AG10803 (cell line): ENCODE results near the gene DIAPH1.

Source experiments
- DNase-seq: peaks from one replicate; pipeline ENCODE4 v3.0.0; 2010; ENCODE audit warnings: low read depth
- H3K4me3 ChIP-seq: 2 replicates; pipeline ENCODE4 v1.5.1; 2011; ENCODE audit warnings: mild to moderate bottlenecking, low read length, control low read depth
- CTCF ChIP-seq: conservative IDR thresholded peaks from 2 replicates; pipeline ENCODE4 v1.5.1; 2011; ENCODE audit warnings: mild to moderate bottlenecking, low read length, control low read depth, inconsistent platforms

The DIAPH1 gene

GRCh38 chr5:141649056-141649688 lies 30.4 kb upstream of the DIAPH1 start:
- DNase-seq, result no peak
- TF ChIP-seq CTCF, result no peak
- H3K4me3 ChIP-seq, result no peak overlapping the region

- no peak overlapping the region for H3K4me3 ChIP-seq
- no peak for TF ChIP-seq CTCF
Observed at GRCh38 chr5:141647851-141648250, 29.1 kb upstream of the DIAPH1 start.

GRCh38 chr5:141647242-141647641 lies 28.4 kb upstream of the DIAPH1 start:
- H3K4me3 ChIP-seq, result no peak overlapping the region
- TF ChIP-seq CTCF, result no peak
- no peak for DNase-seq

More at GRCh38 chr5:141647851-141648250, 29.1 kb upstream of the DIAPH1 start:
- DNase-seq, result no peak

- no peak for TF ChIP-seq CTCF
- H3K4me3 ChIP-seq, result no peak overlapping the region
- DNase-seq, result no peak
Observed at GRCh38 chr5:141646026-141646425, 27.2 kb upstream of the DIAPH1 start.

- peak; percentile 77 for DNase-seq
Observed at GRCh38 chr5:141641634-141642267, 23.0 kb upstream of the DIAPH1 start.

GRCh38 chr5:141640698-141641097 lies 21.9 kb upstream of the DIAPH1 start:
- no peak for TF ChIP-seq CTCF
- no peak overlapping the region for H3K4me3 ChIP-seq
- DNase-seq, result no peak

More at GRCh38 chr5:141641634-141642267, 23.0 kb upstream of the DIAPH1 start:
- no peak overlapping the region for H3K4me3 ChIP-seq
- peak; percentile 58 for TF ChIP-seq CTCF

- H3K4me3 ChIP-seq, result no peak overlapping the region
- no peak for DNase-seq
- TF ChIP-seq CTCF, result no peak
Observed at GRCh38 chr5:141640051-141640415, 21.2 kb upstream of the DIAPH1 start.
